MM.1S (cell line): ENCODE results near the gene FOXQ1.

ENCODE experiments used
- EZH2 ChIP-seq: fragments of 300-600 bp; sonication (generic); optimal IDR thresholded peaks from 2 replicates; pipeline ENCODE3; 2017; ENCODE audit warnings: low read depth, mild to moderate bottlenecking, antibody characterized with exemption, low read length, mixed read lengths
- EZH2phosphoT487 ChIP-seq: fragments of 300-600 bp; sonication (generic); IDR thresholded peaks from 2 replicates; pipeline ENCODE4 v1.6.1; 2018; ENCODE audit warnings: antibody characterized with exemption, low read length
- TF ChIP-seq, protein P1 (sequence below): fragments of 300-600 bp; sonication (generic); IDR thresholded peaks from 2 replicates; pipeline ENCODE4 v1.5.1; 2016; ENCODE audit warnings: antibody characterized with exemption, low read length, mixed read lengths

DNA sequence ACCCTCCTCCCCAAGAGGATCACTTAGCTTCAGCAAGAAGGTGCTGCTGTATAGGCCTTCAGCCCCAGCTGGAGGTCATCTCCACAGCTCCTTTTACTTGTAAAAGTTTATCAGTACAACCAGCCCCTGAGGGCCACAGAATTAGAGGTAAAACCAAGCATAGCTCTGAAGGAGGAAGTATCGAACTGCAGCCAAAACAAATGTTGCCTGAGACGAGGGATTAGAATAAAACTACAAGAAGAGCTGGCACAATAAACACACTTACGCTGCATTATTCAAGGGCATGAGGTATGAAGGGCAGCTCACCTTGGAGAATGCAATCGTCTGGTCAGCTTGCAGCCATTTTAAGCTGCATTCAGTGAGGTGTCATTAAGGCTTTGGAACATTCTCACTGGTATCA lies 21.1 kb upstream of the FOXQ1 start:
- no peak for TF ChIP-seq EZH2phosphoT487
- TF ChIP-seq, protein P1, sequence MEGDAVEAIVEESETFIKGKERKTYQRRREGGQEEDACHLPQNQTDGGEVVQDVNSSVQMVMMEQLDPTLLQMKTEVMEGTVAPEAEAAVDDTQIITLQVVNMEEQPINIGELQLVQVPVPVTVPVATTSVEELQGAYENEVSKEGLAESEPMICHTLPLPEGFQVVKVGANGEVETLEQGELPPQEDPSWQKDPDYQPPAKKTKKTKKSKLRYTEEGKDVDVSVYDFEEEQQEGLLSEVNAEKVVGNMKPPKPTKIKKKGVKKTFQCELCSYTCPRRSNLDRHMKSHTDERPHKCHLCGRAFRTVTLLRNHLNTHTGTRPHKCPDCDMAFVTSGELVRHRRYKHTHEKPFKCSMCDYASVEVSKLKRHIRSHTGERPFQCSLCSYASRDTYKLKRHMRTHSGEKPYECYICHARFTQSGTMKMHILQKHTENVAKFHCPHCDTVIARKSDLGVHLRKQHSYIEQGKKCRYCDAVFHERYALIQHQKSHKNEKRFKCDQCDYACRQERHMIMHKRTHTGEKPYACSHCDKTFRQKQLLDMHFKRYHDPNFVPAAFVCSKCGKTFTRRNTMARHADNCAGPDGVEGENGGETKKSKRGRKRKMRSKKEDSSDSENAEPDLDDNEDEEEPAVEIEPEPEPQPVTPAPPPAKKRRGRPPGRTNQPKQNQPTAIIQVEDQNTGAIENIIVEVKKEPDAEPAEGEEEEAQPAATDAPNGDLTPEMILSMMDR = no peak
- no peak for TF ChIP-seq EZH2
